NCI-H524 (cell line): ENCODE results near the gene SULT1C4.
"Not testable (repeated sequence)": the region's sequence is repeated elsewhere in the genome, so short reads cannot be mapped to it uniquely, and the experiment has no call there.

ENCODE experiments used
- DNase-seq, 2 experiments: peaks; one replicate each; lab custom pipeline; 2025; lab: John Stamatoyannopoulos, UW

SULT1C4 gene

DNA sequence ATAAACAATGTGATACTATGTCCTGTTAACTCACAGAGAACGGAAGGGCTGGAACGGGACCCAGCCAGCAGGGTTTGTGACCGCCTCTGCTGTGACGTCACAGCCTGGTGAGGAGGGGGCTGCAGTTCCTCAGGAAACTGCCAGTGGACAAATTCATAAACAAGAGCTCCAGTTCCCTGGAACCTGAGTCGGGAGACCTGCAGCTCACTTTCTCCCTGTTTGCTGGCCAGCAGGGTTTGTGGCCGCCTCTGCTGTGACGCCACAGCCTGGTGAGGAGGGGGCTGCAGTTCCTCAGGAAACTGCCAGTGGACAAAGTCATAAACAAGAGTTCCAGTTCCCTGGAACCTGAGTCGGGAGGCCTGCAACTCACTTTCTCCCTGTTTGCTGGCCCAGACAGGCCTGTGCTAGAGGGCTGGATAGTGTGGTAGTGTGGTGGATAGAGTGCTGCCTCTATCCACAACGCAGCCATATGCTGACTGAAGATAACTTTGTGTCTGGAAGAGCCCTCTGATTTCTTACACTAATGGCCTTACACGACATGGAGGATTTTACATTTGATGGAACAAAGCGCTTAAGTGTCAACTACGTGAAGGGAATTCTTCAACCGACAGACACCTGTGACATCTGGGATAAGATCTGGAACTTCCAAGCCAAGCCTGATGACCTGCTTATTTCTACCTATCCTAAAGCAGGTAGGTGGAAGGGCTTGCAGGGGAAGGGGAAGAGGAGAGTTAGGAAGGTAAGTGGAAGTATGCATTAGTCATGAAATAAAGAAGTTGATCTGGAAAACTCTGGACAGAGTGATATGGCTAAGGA, at the start of gene SULT1C4:
Gene SULT1C4, plus strand, starts transcription at position 140 of the 816 bp plus-strand sequence. Its CDS starts 384 bp downstream, at position 524.
- no peak for DNase-seq

DNA sequence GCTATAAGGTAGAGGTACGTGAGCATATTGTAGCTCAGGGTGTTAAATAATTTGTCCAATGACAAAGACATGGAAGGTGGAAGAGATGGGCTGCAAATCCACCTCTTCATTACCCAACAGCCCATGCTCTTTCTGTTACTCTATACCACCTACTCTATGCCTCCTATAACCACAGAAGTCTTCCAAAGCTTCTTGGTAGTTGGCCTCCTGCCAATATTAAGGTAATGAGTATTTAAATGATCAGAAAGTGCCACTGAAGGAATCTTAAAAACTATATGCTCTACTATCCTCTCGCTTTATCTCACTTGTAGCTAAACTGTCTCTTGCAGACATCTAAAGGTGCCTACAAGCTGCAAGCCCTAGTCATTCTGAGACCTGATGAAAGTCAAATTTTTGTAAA, 48.0 kb upstream of the SULT1C4 start:
- no peak for DNase-seq

DNA sequence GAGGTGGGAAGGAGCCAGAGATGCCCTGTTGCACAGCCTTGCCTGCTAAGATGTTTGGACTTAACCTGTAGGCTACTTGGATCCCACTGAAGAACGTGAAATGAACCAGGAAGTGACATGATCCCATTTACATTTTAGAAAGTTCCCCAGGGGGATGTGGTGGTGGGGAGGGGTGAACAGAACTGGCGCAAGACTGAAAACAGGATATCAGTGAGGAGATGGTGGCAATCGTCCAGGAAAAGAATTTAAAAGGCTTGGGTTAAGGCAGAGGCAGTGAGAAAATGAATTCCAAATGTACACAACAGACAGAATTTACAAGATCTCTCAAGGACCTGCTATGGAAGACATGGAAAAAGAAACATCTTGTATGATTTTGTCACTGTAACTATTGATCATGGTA, 46.8 kb upstream of the SULT1C4 start:
- DNase-seq, result no peak

DNA sequence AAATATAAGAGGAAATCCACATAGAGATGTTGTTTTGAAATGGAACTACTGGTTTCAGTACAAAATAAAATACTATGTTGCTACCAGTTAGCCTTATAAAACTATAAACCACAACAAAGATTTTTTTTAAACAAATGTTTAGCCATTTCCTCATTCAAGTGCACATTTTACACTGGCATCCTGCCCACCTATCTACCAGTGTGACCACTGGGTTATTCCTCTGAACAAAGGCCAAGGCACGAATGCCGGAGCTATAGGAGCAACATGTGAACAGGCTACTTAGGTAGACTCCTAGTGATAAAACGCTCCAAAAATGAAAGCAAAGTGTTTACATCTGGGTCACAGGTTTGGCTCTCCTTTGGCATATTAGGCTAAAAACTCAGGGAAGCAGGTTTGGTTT, 31.8 kb upstream of the SULT1C4 start:
- no peak for DNase-seq

DNA sequence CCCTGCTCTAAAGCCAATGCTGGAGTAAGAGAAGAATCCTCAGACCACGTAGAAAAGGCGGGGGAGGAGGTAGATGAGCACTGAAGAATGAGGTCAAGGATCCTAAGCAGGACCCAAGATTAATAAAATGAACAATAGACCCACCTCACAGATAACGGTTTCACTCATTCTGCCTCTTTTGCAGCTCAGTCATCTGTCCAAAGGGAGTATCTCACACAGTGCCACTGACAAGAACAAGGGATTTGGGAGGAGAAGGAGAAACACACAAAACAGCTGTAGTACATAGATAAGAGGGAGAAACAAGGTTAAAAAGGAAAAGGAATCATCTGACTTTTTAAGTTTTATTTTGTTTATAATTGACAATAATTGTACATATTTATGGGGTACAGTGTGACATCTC, 30.9 kb upstream of the SULT1C4 start:
- DNase-seq, result no peak

DNA sequence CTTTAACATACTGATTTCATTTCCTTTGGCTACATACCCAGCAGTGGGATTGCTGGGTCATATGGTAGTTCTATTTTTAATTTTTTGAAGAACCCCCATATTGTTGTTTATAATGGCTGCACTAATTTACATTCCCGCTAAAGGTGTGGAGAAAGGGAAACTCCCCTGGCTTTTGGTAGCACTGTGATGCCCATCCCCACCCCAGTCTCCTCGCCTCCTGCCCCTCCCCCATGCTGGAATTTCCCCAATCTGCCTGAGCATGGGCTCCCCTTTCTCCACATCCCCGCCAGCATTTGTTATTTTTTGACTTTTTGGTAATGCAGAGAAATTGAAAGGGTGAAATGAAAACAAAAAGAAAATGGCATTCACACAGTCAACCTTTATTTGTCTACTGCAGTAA, 30.0 kb upstream of the SULT1C4 start:
- DNase-seq, result no peak

DNA sequence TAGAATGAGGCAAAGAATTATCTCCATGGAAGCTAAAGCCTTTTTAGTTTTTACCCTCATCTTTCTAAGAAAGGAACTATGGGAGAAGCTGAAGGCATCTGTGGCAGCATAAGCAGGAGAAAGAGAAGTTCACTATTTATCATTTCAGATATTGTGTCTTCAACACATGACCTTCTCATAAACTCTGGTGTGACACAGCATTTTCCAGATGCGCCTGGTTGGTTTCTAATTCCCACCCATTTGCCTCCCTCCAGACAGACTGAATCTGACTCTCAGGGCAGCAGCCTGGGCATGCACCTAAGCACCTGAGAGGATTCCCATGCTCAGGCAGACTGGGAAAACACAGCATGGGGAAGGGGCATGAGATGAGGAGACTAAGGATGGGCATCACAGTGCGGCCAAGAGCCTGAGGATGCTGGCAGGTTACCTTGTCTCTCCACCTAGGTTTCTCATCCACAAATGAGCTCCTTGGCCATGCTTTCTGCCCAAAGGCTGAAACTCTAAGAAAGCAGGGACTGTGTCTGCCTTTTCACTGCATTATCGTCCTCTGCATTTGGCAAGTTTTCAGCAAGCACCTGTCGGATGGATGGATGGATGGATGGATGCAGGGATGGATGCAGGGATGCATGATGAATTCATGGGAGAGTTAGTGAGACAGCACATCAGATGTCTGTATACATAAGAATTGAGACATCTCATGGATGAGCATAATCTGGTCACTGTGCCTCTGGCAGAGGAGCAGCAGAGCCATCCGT, 28.8 kb upstream of the SULT1C4 start:
- DNase-seq, result no peak

DNA sequence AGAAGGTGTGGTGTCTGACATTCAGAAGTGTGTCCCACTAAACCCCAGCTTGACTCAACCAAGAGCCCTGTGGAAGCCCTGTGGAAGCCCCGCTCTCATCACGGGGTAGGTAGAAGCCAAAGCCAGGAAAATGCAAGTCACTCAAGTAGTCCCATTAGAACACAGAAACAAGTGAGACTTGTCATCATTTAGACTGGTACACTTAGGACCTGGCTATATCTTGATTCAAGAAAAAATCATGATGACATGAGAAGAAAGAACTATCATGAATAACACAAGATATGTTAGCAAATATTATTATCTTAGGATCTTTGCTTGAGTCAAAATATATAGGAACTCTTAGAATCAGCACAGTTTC, 28.2 kb upstream of the SULT1C4 start:
- DNase-seq, result no peak

DNA sequence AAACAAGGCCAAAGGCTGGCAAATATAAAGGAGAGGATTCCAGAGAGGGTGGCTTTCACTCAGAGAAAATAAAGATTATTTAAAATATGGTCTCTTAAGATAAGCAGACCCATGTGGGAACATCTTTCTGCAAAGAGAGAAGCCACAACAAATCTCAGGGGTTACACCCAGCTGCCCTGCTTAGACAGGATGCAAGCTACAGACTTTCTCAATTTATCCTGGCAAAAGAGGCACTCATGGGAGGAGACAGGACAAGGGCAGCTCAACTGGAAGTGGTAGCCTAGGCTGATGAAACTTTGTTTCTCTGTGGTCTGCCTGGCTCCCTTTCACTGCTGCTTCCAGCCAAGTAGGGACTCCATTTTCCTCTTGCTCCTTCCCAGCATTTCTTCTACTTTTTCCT, 25.9 kb upstream of the SULT1C4 start:
- no peak for DNase-seq

DNA sequence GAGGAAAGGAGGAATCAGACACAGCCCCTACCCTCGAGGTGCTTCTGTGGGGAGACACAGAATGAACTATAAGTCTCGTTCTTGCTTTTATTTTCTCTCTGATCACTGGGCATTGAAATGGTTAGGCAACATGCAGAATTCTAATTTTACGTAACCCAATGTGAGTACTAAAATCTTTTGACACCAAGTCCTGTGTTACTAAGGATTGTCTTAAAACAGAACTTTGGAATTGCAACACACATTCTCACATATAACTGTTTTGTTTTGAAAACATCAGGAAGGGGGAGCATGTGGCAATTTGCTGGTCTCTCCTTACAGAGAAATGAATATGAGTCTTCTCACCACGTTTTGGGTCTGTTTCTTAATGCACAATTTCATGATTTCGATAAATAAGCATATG, 23.6 kb upstream of the SULT1C4 start:
- DNase-seq, result no peak

DNA sequence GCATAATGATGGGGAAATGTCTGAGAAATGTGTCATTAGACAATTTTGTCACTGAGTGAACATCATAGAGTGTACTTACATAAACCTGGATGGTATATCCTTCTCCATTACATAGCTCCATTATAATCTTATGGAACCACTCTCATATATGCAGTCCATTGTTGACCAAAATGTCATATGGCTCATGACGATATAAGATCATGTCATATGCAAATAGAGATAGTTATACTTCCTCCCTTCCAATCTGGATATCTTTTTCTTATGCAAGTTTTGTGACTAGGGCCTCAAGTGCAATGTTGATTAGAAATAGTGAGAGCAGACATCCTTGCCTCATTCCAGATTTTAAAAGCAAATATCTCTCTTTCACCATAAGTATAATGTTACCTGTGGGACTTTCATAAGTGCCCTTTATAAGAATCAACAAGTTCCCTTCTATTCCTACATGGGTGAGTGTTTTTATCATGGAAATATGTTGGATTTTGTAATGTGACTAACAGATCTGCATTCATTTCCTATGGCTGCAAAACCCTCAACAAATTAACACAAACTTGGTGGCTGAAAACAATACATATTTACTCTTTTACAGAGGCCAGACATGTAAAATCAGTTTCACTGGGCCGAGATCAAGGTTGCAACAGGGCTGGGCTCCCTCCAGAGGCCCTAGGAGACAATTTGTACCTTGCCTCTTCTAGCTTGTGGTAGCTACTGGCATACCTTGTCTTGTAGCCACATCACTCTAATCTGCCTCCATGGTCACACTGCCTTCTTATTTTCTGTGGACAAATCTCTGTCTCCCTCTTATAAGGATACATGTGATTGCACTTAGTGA, 21.6 kb upstream of the SULT1C4 start:
- no peak for DNase-seq

DNA sequence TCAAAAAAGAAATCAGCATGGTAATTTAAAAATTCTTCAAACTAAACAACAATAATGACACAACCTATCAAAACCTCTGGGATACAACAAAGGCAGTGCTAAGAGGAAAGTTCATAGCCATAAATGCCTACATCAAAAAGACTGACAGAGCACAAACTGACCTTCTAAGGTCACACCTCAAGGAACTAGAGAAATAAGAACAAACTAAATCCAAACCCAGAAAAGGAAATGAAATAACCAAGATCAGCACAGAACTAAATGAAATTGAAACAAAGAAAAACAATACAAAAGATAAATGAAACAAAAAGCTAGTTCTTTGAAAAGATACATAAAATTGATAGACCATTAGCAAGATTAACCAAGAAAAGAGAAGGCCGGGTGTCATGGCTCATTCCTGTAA, 18.4 kb upstream of the SULT1C4 start:
- not testable (repeated sequence) for DNase-seq

DNA sequence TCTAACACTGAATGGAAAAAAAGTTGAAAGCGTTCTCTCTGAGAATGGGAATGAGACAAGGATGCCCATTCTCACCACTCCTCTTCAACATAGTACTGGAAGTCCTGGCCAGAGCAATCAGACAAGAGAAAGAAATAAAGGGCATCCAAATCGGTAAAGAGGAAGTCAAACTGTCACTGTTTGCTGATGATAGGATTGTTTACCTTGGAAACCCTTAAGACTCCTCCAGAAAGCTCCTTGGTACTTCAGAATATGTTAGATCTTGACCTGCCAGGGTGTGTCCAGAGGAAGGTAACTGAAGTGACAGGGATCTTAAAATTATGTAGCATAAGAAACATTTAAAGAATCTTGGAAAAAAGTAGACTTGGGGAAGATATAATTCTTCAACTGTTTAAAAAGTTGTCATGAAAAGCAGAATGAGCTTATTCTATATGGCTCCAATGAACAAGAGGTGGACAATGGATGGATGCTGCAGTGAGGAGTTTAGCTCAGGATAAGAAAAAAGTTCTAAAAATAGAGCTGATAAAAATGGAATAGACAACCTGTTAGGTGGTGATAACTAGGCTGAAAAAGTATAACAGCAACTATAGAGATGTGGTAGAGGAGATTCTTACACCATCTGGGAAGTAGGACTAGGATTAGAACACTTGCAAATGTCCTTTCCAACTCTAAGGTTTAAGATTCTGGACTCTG, 16.8 kb upstream of the SULT1C4 start:
- DNase-seq, result no peak

DNA sequence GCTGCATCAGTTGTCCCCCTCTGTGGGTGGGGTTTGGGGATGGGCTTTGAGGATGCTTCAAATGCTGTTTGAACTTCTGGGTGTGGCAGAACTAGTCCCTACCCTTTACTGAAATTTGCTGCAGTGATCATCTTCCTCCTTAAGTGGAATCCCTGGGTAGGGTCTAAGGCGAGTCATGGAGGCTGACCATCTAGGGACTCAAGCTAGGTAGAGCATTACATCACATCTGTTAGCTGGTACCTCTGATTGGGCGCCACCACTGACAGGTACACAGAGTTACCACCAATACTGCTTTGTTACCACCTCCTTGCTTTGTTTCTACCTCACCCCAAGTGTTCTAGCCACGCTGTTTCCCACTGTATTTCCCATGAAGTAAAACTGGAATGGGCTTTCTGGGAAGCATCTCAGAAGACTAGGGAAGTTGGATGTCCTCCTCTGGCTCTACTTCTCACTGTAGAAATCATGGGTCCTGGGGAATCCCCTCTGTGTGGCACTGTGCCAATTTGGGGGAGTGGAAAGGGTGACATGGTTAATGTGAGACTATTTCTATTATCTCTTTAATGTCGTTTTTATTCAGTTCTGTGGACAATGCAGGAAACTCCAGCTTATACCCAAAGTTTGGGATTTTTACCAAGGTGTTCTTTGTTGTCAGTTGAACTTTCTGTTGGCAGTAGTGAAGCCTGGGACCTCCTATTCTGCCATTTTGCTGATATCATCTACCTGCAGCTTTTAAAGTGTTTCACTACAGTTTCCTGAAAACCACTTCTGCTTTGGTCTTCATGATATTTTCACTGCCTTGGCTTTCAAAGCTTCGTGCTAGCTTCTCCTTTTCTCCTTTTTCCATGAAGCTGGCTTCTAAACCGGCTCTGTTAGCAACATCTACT, 14.5 kb upstream of the SULT1C4 start:
- no peak for DNase-seq

DNA sequence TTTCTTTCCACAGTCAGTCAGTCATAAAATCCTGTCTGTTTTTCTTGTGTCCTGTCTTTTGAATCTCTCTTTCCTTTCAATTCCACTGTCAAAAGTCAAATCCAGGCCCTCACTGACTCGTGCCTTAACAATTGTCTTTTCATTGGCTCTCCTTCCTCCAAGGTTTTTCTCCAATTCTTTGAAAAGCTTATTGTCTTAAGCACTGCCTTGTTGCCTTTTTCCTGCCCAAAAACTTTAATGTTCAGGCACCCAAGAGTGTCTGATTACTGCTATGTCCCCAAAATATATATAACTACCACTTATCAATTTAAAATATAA, 13.9 kb upstream of the SULT1C4 start:
- no peak for DNase-seq

DNA sequence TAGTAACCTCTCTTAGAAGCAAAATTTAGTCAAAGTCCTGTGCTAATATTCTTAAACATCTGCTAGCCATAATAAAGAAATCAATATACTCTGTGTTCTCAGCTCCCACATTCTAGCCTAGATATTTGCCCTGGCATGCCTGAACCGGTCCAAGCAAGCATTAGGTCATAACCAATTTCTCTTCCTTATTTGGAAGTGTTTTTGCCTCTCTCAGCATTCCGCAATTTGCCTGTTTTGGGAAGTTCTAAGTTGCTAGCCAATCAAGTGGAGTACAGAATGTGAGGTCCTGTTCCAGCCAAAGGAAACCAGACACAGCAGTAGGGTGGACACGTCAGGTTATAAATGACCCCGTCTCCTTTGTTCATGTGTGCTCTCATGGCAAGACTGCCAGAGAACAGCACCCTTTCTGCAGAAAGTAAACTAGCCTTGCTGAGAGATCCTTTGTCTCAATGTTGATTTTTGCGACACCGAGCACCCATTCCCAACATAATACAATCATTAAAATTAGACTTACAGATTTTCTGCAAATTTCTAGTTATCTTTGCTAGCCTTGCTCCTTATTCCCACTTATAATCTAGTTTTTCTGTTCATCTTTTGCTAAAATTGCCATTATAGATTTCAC, 13.0 kb upstream of the SULT1C4 start:
- no peak for DNase-seq

DNA sequence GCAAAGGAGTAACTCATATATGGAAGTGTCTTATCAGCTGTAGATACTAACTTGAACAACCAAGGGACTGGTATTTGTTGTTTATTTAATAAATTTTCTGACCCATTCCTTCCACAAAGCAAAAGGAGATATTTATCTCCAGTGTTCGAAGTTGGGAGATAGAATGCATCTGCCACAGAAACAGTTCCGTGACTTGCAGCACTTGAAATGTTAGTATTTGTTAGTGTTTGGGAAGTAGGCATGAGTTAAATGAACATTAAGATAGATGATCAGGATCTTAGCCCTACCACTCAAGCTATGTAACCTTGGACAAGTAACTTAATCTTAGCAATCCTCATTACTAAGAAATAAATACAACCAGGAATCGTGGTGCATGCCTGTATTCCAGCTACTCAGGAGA, 12.1 kb upstream of the SULT1C4 start:
- no peak for DNase-seq

DNA sequence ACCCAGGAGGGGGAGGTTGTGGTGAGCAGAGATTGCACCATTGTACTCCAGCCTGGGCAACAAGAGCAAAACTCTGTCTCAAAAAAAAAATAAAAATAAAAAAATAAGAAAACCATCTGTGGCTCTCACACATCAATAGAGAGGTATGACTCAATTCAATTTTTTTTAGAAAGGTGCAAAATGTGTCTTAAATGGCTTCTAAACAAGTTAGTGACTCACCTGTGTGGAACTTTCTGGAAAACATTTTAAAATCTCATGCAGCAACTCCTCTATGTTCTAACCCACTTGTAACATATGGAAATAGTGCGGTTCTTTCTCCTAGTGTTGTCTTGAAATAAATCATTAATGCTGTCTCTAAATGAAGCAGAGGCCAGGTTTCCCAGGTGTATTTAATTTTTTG, 10.7 kb upstream of the SULT1C4 start:
- no peak for DNase-seq

DNA sequence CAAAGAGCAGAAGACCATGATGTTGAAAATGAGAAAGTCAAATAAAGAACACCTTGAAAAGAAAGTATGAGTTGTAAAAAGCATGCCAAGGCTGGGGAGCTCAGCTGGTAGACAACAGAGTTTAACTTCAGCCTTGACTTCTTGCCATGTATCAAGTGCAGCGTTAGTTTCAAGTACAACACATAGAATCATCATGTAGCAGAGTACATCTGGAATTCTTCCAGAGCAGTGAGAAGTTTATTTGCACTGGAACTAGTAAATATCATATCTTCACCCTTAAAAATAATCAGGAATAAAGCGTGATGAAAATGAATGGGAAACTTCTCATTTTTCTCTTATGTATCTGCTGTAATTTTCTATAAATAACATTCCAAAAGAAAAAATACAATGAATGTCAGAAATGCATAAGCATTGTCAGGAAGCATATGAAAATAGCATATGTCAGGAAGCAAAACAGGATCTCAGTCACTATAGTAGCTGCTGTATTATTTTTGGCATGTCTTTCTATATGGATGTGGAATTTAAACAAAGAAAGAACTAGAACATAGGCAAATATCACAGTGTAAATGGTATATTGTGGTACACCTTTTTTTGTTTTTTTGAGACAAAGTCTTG, 10.1 kb upstream of the SULT1C4 start:
- DNase-seq, result no peak

DNA sequence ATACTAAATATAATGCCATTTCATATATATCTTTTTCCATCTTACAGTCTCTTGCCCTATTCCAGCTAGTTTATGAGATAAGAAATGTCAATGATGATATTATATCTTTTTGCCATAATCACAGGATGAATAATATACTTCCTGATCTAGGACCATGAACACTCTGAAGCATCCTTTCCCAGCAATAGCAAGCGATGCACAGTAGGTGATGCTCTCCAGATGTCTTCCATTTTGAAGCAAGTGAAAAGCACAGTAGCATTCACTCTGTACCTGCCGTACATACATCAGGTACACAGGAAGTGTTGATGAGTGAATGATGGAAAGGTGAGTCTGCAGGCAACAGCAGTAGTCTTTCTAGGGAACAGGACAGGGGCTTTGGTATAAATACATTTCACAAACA, 8.6 kb upstream of the SULT1C4 start:
- no peak for DNase-seq
